ENCODE measurements around the gene CYTH3.
"Not testable (repeated sequence)": the region's sequence is repeated elsewhere in the genome, so short reads cannot be mapped to it uniquely, and the experiment has no call there.

Gene CYTH3

GRCh38 chr7:6164491-6164890, 107.9 kb downstream of the CYTH3 start:
- no peak for DNase-seq

DNA sequence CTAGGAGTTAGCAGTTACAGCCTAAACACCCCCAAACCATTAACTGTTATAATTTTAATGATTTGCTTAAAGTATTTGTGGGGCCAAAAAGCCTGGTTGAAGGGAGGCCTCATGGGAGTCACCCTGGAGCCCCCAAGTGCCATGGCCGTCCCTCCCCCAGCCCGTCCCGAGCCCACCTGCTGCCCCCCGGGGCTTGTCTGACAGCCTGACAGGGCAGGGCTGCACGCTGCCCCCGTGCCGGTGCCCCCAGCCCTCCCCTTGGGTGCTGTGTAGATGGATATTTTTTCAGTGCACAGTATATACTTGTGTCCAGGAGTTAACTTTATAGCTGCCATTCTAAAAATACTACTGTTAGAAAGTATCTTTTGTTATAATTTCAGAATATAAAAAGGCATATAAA, 108.4 kb downstream of the CYTH3 start:
- no peak for DNase-seq

DNA sequence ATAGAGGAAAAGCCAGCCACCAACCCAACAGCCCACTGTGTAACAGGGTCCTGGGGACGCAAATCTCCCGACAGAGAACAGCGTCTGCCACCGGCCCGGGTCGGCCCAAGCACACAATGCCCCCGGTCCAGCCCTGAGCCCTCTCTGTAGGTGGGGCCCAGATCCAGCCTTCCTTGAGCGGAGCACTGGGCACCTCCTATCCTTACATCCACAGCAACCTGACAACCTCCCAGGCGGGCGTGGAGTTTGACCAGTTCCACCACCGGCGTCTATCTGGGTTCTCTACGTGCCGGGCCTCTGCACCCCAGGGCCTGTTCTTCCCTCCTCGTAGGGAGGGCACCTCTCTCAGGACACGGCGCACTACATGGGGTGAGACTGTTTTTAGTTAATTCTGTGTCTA, 109.0 kb downstream of the CYTH3 start:
- DNase-seq, result no peak

GRCh38 chr7:6162650-6163366, 109.6 kb downstream of the CYTH3 start:
- DNase-seq, result no peak

GRCh38 chr7:6162331-6162620, 110.1 kb downstream of the CYTH3 start:
- DNase-seq, result no peak

- DNase-seq, result no peak
Measured at GRCh38 chr7:6161463-6162330, 110.7 kb downstream of the CYTH3 start.

DNA sequence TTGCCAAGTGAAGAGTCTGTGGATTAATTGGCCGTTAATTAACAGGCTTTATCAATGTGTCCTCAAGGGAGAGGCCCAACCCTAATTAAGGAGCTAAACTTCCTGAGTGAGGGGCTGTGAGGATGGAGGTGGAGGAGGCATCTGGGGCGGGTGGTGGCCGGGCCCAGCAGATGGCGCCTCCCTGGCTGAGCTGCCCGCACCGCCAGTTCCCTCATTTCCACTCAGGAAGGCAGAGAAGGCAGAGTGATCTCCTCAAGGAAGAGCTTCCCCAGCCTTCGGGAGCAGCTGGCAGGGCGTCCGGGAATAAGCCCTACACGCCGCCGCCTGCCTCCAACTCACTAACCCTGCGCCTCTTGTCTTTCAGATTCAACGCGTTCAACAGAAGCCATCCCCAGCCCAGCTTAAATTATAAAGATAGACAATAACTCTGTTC, 112.2 kb downstream of the CYTH3 start:
- peak in 2 of 3 donors; percentile 49 to 66 for DNase-seq

DNA sequence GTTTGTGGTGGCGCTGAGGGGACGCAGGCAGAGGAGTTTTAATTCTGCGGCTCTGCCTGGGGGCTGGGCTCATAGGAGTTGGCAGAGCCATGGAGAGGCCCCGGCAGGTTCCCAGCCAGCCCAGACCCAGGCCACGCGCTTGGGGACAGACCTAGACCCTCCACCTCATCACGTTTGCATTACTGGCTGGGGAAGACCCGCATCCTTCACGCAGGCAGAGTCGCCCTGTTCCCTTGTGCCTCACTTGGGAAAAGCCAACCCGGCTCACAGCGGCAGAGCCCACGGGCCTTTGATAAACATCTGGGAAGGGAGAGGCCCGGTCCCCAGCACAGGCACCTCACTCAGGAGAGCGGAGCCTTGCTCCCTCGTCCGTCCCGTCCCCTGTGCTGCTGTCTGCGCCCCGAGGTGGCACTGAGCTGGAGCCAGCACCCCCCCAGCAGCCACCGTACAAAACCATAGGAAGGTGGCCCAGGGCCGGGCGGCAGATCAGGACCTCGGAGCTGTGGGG, 112.8 kb downstream of the CYTH3 start:
- DNase-seq, result no peak

- no peak for DNase-seq
Measured at GRCh38 chr7:6159097-6159483, 113.3 kb downstream of the CYTH3 start.

DNA sequence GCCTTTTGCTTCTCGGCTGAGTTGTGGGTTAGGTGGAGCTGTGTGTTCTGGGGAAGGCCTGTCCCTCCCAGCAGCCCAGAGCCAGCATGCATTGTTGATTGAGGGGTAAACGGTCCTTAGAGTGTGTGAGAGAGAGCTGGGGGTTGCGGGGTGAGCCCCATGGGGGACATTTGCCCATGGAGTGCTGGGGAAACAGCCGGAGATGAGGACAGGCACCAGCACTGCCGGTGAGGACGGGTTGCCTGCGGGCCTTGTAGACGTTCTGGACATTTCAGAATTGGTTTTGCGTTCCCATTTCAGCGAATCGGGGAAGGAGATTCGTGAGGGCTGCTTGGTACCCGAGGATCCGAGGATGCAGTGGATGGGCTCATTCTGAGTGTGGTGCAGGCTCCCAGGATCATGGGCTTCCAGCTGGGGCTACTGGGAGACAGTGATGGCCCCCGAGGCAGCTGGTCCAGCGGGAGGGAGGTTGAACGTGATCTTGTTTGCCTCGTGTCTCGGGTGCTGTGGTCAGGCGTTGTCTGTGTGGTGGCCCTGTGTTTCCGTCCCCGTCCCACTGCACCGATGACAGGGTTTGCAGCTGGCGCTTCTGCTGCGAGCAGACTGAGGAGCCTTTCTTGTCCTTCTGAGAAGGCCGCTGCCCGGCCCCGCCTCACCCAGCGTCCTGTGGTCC, 113.9 kb downstream of the CYTH3 start:
- no peak for DNase-seq

- no peak for DNase-seq
Measured at GRCh38 chr7:6157685-6158423, 114.6 kb downstream of the CYTH3 start.

GRCh38 chr7:6156734-6157133, 115.7 kb downstream of the CYTH3 start:
- no peak for DNase-seq

DNA sequence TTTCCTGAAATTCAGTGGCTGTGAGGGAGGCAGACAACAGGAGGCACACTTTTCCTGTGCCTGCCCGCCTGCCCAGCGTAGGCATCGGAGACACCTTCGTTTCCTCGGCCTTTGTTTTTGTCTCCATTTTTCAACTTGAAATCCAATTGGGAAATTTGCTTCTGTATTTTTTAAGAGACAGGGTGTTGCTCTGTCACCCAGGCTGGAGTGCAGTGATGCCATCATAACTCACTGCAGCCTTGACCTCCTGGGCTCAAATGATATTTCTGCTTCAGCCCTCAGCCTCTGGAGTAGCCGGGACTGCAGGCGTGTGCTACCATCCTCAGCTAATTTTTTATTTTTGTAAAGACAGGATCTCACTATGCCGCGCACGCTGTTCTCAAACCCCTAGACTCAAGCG, 116.8 kb downstream of the CYTH3 start:
- no peak for DNase-seq

- DNase-seq, result no peak
Measured at GRCh38 chr7:6154542-6155404, 117.7 kb downstream of the CYTH3 start.

GRCh38 chr7:6153646-6154541, 118.5 kb downstream of the CYTH3 start:
- no peak for DNase-seq

DNA sequence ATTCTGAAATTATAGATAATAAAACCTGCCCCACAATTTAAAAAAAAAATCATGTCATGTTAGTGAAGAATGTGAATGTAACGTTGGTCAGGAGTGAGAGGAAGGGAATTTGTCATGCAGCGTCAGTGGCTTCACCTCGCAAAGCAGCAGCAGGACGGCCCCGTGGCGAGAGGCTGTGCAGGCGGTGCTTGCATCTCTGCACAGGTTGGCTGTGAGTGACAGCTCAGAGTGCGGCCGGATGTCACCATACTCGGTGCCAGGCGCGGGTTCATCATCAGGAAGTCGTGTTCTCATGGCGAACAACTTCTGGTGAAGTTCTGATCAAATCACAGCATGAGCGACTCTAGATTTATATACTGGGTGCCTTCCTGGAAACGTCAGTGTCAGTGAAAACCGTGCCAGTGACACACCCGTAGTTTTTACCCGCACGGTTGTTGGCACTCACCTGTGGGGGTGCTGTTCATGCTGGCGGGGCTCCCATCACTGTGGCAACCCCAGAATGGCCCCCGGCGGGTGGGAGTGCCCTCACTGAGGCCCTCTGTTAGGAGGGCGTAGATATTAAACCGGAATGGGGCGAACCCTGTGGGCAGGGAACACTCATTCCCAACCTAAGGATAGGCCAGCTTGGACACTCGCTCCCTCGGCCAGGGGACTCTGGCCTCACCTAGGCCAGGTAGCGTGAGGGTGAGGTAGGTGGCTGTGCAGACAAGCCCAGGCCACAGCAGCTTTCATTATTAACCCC, 120.3 kb downstream of the CYTH3 start:
- no peak for DNase-seq

- DNase-seq, result not testable (repeated sequence)
Measured at GRCh38 chr7:6151527-6151926, 120.9 kb downstream of the CYTH3 start.

DNA sequence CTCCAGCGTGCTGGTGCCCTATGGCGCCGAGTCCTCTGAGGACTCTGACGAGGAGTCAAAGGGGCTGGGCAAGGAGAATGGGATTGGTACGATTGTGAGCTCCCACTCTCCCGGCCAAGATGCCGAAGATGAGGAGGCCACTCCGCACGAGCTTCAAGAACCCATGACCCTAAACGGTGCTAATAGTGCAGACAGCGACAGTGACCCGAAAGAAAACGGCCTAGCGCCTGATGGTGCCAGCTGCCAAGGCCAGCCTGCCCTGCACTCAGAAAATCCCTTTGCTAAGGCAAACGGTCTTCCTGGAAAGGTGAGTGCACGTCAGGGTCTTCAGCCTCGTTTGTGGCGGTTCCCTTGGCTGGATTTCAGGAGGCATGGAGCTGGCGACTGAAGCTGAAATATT, 122.4 kb downstream of the CYTH3 start:
- DNase-seq, result no peak

DNA sequence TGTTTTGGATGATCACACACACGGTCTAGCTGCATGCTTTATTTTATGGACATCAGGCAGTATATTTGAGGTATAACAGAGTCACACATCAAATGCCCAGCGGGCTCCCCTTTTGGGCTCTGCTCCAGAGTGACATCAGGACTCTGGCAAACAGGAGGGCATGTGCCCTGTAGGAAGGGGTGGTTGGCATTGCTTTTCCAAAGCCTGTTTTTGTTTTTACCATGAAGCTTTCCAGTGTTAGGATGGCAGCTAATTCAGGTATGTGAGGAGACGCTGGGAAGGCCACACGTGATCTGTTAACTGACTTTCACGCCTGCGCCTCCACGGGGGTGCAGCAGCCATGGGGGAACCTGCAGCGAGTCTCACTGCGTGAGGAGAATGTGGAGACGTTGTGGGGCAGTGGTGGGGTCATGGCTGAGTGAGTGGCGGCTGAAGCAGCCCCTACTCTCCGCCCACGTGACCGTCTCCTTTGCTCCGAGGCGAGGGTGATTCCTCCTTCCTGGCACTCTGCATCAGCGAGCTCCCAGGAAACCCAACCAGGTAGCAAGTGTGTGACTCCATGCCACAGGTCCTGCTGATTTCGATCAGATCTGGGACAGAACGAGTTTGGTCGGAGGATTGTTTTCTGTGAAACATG, 123.6 kb downstream of the CYTH3 start:
- DNase-seq, result no peak

DNA sequence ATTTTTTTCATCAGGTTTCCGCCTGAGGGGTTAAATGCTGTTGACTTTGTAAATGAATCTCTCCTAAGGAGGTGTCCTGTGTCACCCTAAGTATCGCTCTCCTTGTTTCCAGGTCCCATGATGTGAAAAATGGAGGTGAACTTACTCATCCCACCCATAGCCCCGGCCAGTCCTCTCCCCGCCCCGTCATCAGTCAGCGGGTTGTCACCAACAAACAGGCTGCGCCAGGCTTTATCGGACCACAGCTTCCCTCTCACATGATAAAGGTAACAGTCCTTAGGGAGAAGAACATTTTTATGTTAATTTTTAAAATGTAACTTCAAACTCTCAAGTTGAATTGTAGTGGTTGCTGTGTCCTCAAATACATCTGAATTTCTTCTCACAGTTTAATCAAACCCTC, 124.8 kb downstream of the CYTH3 start:
- no peak for DNase-seq
